Activated CD4-positive, alpha-beta T cell treated with anti-CD3 and anti-CD28 coated beads, Interleukin-2, Interleukin-6, amounts not matched to agents 100 ng/mL and 50 ng/mL, durations not matched to agents 16 hours and 8 hours (primary cell): Measurements from ENCODE around the gene AATK.

Experiments
- DNase-seq: peaks from one replicate; pipeline ENCODE4 v3.0.0-alpha.2; 2020

Gene AATK

DNA sequence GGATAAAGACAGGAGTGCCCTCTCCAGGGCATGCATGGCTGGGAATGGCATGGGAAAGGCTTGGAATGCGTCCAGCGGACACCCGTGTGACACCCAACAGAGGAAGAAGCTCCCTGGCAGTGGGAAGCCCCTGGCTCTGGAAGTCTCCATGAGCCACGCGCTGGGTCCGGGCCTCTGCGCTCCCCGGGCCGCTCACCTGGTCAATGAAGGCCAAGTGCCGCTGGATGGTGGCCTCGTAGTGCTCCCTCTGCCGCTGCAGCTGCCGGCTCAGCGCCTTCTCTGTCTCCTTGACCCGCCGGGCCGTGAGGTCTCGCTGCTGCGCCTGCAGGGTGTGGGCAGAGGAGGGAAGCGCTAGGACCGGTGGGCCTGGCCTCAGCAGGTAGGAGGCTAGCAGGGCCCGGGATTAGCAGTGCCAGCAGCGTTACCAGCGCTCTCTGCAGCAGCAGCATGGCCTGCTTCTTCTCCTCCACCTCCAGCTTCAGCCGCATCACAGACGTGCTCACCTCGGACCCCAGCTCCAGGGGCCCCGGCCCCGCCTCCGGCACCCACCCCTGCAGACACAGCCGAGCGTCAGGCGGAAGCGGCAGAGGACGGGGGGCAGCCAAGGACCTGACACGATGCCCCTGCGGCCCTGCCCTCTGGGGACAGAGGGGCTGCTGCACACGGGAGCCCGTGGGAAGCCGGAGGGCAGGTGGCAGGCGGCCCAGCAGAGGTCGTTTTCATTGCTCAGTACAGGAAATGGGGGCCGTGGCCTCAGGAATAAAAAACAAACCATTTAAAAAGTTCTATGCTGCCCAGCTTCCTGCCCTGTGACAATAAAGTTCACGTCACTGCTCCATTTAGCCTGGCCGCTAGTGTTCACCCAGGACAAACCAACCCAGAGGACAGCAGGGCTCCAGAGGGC lies 30.7 kb upstream of the AATK start:
- no peak for DNase-seq

DNA sequence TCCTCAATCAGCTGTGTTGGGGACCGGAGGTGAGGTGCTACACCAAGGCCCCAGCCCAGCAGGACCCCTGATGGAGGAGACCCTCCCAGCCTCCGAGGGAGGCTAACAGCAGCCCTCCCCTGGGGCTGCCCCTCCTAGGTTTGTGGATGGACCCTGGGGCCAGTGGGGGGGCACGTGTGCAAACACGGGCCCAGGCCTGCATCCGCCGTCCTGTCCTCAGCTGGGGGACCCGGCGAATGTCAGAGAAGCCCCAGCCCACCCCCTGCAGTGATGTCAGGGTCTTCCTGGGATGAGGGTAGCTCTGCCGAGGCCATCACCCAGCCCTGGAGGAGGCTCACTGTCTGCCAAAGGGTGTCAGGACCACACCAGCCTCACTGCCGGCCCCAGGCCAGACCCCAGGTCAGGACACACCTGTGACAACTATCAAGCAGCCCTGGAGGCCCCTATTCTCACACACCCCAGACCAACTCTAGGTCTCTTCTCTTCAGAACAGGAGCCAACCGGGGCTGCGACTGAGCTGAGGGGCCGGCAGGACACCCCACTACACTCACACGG lies 30.0 kb upstream of the AATK start:
- DNase-seq = no peak

DNA sequence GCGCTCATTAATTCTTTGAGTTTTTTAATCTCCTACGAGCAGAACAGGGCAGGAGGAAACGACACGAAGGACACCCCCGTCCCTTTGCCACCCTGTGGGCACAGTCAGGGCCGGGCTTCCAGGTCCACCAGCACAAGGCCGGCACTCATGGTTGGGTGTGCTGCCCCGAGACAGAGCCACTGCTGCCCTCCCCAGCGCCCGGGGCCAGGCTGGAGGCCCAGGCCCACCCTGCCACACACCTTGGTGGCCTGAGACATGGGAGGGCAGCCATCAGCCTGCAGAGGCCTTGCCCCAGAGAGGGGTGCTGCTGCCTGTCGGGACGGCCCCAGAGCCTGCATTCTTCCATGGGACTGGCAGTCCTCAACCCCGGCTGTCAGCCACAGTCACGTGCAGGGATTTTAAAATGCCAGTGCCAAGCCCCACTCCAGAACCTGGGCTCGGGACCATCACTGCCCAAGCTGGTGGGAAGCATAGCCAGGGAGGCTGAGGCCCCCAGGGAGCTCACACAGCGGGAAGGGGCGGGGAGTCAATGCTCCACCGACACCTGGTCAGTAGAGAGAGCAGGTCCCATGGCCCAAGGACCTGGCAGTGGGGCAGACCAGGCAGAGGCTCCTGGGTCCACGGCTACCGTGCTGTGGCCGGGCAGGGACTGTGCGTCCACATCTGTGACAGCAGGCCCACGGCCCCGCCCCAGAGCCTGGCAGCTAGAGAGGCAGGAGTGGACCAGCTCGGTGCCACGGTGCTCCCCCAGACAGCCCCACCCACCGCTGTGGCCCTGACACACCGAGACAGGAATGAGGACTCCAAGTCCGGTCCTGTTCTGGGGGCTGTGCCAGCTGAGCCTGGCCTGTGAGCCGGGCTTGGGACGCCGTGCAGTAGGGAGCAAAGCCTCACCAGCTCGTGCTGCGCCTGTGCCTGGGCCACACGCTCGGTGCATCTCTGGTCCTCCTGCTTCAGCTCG lies 29.2 kb upstream of the AATK start:
- no peak for DNase-seq

- no peak for DNase-seq
These were observed 28.3 kb upstream of the AATK start for GRCh38 chr17:81194225-81194760.

DNA sequence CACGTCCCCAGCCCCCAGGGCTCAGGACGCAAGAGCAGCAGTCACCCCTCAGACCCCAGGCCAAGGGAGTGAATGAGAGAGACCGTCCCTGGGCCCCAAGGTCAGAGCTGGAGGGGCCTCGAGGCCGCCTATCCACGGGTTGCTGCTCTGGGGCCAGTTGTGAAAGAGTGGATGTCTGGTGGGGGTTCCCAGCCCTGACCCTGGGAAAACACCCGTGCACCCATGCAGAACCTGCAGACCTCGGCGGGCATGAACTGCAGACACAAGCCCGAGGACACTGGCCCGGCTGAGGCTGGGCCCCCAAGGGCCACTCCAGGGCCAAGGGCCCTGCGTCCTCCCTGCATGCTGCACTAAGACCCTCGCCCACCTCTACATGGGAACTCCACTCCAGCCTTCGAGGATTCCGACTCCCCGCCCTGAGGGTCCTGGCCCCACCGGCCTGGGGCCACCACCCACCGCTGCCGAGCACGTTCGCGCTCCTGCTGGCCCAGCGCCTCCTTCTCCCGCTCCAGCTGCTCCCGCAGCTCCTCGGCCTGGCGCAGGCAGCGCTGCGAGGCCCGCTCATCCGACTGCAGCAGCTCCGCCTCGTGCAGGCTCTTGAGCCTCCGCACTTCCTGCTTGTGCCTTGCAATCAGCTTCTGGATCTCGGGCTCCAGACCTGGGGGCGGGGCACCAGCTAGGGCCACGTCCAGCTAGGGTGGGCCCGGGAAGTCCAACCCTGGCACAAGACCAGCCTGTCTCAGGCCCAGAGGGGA lies 27.6 kb upstream of the AATK start:
- DNase-seq = no peak

DNA sequence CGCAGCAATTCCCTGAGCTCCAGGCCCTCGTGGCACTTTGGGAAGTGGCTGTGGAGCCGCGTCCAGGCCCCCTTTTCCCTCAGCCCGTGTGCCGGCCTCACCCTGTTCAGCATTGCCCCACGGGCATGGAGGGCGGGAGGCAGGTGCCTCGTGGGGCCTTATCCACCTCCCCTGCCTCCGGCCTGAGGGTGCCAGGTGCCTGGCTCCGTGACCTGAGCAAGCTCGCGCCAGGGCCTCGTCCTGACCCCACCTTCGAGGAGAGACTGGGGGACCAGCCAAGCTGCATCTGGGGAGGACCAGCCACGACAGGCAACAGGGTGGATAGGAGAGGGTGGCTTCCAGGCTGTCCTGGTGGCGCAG lies 27.0 kb upstream of the AATK start:
- DNase-seq = no peak

DNA sequence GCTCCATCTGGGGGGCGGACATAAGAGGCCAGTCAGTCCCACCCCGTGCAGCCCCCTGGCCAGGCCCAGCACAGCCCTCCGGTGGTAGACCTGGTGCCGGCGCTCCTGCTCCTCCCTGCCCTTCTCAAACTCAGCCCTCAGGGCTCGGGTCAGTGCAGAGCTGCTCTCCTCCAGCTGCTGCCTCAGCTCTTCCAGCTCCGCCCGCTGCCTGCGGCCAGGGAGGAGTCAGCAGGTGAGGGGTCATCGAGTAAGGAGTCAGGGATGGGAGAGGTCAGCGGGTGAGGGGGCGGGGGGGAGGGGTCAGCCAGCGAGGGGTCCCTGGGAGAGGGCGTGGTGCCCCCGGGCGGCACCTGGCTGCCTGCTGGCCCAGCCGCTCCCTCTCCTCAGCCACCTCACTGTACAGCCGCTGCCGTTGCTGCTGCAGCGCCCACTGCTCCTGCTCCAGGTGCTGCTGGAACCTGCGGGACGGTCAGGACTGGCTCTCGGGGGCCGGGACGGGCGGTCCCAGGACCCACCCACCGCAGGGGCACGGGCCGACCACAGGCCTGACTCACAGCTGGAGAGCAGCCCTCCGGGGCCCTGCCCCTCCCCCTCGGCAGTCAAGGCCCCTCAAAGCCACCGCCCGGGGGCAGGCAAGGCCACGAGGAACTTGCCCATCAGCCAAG lies 26.5 kb upstream of the AATK start:
- DNase-seq = no peak

GRCh38 chr17:81191646-81192045 lies 25.6 kb upstream of the AATK start:
- DNase-seq = no peak

- DNase-seq = no peak
These were observed 25.1 kb upstream of the AATK start for GRCh38 chr17:81191116-81191515.

DNA sequence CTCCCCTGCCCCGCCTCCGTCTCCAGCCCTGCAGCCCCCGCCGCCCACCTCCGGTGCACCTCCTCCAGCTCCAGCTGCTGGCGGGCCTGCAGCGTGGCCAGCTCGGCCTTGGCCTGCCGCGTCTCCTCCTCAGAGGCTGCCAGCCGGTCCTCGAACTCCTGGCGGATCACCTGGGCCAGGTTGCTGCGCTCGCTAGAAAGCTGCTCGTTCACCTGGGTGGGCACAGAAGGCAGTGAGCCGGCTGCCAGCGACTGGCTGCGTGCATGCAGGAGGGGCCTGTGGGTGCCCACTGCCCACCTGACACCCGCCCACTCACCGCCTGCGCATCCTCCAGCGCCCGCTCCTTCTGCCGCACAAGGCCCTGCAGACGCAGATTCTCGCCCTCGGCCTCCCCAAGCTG lies 24.6 kb upstream of the AATK start:
- no peak for DNase-seq

DNA sequence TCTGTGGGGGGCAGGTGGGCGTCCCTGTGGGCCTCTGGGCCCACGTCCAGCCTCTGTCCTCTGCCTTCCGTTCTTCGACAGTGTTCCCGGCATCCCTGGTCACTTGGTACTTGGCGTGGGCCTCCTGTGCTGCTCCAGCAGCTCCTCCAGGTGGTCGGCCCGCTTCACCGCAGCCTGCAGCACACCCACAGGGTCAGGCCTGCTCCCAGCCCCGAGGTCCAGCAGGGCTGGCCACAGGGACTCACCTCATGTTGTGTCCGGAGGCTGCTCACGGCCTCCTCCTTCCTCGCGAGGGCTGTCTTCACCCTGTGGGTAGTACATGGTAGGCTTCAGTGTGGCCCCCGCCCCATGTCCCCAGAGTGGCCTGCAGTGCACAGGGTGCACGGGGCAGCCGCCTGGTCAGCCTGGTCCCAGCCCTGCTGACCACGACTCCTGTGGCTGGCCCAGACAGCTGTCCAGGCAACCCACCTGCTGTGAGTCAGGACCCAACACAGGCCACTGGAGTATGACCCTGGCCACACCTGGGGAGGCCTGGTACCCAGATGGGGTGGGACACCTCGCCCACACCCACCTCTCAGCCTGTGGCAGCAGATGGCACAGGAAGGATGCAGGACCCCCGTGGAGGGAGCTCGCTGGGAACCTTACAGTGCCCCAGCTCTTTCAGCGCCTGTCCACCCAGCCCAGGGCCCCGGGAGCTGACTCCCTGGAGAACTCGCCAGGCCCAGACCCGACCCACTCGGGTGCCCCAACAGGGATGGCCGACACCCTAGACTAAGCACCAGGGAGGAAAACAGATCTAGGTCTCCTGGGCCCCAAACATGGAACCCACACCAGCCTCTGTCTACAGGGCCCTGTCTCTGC lies 23.9 kb upstream of the AATK start:
- no peak for DNase-seq

GRCh38 chr17:81189016-81189415 lies 23.0 kb upstream of the AATK start:
- no peak for DNase-seq

DNA sequence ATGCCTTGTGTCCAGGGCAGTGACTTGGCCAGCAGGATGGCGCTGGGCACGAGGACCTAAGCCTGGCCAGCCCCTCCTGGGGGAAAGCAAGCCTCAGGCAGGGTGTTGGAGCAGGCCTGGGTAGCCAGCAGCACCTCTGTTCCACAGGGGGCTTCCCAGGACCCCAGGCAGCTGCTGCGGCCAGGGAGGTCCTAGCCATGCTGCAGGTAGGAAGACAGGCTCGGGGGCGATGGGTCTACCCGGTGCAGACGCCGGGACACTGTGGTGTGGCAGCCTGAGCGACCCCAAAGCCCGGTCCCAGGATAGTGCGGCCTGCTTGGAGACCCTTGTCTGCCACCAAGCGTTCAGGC lies 22.4 kb upstream of the AATK start:
- DNase-seq = no peak

DNA sequence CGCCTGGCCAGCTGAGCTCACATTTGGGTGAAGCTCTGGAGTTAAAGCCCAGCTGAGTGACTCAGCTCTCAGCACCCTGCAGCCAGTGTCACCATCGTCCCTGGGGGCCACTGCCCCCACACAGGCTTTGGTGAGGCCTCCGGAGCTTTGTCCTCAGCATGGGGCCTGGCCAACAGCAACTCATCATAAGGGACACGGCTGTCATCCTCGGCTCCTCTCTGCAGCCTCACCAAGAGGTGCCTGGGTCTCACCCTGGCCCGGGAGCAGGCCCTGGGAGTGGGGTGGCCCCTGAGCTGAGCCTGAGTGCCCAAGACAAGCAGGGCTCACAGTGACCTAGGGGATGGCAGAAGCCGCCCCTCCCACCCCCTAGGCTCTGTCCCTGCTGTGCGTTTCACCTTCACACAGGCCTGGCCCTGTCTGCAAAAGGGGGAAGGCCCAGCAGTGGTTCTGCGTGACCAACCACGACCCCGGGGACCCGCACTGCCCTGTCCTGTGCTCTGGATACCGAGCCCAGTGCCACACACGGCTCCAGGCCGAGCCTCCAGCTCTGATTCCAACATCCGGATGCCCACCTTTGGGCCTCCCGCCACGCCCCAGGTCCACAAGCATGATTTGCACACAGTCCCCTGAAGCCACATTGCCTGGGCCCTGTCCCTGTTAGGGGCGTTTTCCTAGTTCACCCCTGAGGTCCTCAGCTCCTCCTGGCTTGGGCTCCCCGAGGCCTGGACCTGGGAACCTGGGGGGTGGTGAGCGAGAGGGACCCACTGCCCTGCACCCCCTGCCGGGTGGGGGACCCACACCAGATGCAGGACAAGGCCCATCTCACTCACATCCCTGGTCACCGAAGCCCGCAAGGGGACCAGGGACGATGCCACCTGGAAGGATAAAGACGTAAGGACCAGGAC lies 21.8 kb upstream of the AATK start:
- no peak for DNase-seq

GRCh38 chr17:81187120-81187519 lies 21.1 kb upstream of the AATK start:
- no peak for DNase-seq

GRCh38 chr17:81186203-81186602 lies 20.2 kb upstream of the AATK start:
- no peak for DNase-seq

DNA sequence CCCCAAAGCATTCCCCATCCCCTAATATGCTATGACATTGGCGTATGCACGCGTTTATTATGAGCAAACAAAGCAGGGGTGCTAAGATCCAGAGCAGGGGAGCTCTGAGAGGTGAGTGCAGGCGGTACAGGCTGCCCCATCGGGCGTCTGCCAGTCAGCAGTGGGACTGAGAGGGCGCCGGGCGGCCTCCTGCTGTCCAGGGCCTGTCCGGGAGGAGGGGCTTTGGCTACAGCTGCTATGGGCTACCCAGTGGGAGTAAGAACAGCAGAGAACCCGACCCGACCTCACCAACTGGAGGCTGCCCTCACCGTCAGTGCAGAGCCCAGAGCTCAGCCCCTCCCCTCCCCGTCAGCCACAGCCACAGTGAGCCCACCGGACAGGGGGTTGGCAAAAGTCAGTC lies 18.5 kb upstream of the AATK start:
- no peak for DNase-seq

DNA sequence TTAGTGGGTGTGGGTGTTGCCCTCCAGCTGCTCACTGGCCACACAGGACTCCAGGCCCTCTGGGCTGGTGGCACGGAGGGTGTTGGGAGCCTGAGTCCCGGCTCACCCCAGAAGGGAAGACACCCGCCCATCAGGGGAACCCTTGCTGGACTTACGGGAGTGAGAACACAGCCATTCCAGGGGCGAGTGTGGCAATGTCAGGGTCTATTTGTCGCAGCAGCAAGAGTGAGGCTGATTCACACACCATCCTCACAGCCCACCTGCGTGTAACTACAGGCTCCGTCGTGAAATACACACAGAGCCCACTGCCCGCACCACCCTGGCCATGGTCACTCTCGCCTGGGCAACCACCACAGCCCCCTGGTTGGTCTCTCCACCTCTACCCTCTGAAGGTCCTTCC lies 17.8 kb upstream of the AATK start:
- DNase-seq = no peak

- no peak for DNase-seq
These were observed 17.3 kb upstream of the AATK start for GRCh38 chr17:81183316-81183715.

DNA sequence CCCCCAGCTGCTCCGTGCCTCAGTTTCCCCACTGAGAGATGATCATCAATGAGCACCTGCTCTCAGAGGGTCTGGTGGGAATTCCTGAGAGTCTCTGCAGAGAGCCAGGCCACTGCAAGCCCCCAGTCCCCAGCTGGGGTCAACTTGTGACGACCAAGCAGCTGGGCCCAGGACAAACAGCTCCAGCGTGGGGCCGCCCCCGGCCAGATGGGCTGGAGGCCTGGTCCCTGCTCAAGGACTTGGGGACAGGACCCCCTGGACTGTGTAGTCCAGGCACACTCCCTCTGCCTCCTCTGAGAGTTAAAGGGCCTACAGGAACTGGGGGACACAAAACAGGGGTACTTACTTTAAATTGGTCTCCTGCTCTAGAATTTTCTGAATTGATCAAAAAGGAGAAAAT lies 16.6 kb upstream of the AATK start:
- no peak for DNase-seq
